A549 (cell line): ENCODE data around the gene CLECL1. TPM values are rescaled to one million over a fixed set of nuclear protein-coding genes. Genes with fewer than 3 reads are reported as not detected.

Experiments
- ATAC-seq, 2 experiments: fragments of 200-7000 bp in 1 of 2; fragments of >200 bp in 1 of 2; cut with Nextera tagmentation in 1 of 2; cut with Tn5 transposase in 1 of 2; 3 replicates each; pipeline versions ENCODE4 v1.8.0 to v1.9.1; 2018 to 2020; ENCODE audit warnings: mild to moderate bottlenecking in 1 of 2, moderate library complexity in 1 of 2
- CTCF ChIA-PET: fragments of 300-600 bp; sonication (Branson Sonifier 250); formaldehyde crosslinking; extraction: SDS; loops from one replicate; lab custom pipeline; 2021; ENCODE audit warnings: antibody characterized with exemption, inconsistent platforms; lab: Yijun Ruan, JAX
- POLR2A ChIA-PET: fragments of 350-600 bp; formaldehyde crosslinking; extraction: SDS; loops from one replicate; lab custom pipeline; 2021; ENCODE audit warnings: antibody characterized with exemption, inconsistent platforms; lab: Yijun Ruan, JAX
- DNase-seq, 2 experiments: peaks; one replicate each; pipeline versions ENCODE4 v3.0.0 to v3.0.0-alpha.2; 2011 to 2016; ENCODE audit warnings: low read depth in 1 of 2, low spot score in 1 of 2
- FAIRE-seq: peaks from 2 replicates; lab custom pipeline; 2011; peaks lifted over from hg19 to GRCh38; lab: Jason Lieb, UNC
- H3K27ac ChIP-seq, 2 experiments: fragments of >200 bp; sonication (Bioruptor Twin); formaldehyde crosslinking; 3 replicates each; pipeline ENCODE4 v1.5.1; 2016 to 2017
- H3K4me1 ChIP-seq: fragments of >200 bp; sonication (Bioruptor Twin); formaldehyde crosslinking; 3 replicates; pipeline ENCODE4 v1.6.1; 2016
- H3K4me2 ChIP-seq: fragments of >200 bp; sonication (Bioruptor Twin); formaldehyde crosslinking; 3 replicates; pipeline ENCODE4 v1.6.1; 2016
- H3K4me3 ChIP-seq: fragments of >200 bp; sonication (Bioruptor Twin); formaldehyde crosslinking; 3 replicates; pipeline ENCODE4 v1.5.1; 2016
- H3K9me3 ChIP-seq: fragments of >200 bp; sonication (Bioruptor Twin); formaldehyde crosslinking; 3 replicates; pipeline ENCODE4 v1.6.1; 2016
- CBX2 ChIP-seq: fragments of 200-600 bp; sonication (generic); IDR thresholded peaks from 2 replicates; pipeline ENCODE4 v1.6.1; 2016; ENCODE audit warnings: low read depth, mild to moderate bottlenecking, borderline replicate concordance
- CBX8 ChIP-seq: fragments of 200-600 bp; sonication (generic); IDR thresholded peaks from 2 replicates; pipeline ENCODE4 v1.6.1; 2016
- CHD2 ChIP-seq: fragments of 150-350 bp; IDR thresholded peaks from 2 replicates; pipeline ENCODE4 v1.6.1; 2014; ENCODE audit warnings: low read length; ENCODE audit not compliant: partially characterized antibody
- CTCF ChIP-seq: fragments of >200 bp; sonication (Bioruptor Twin); formaldehyde crosslinking; IDR thresholded peaks from 3 replicates; pipeline ENCODE4 v1.5.1; 2016
- EHF ChIP-seq: fragments of 250-450 bp; sonication (Bioruptor Pico); IDR thresholded peaks from 2 replicates; pipeline ENCODE4 v1.5.0; 2020; ENCODE audit warnings: mild to moderate bottlenecking
- EHMT2 ChIP-seq: fragments of 200-600 bp; sonication (generic); IDR thresholded peaks from 2 replicates; pipeline ENCODE4 v1.6.1; 2016; ENCODE audit warnings: antibody characterized with exemption, low read depth, mild to moderate bottlenecking, moderate library complexity
- FOXS1 ChIP-seq: fragments of 250-450 bp; sonication (Bioruptor Pico); IDR thresholded peaks from 2 replicates; pipeline ENCODE4 v1.5.0; 2020; ENCODE audit warnings: mild to moderate bottlenecking, moderate library complexity
- HDAC2 ChIP-seq: fragments of 200-600 bp; sonication (generic); IDR thresholded peaks from 2 replicates; pipeline ENCODE4 v1.6.1; 2016
- HEYL ChIP-seq: fragments of 250-450 bp; sonication (Bioruptor Pico); IDR thresholded peaks from 2 replicates; pipeline ENCODE4 v1.8.0; 2021; ENCODE audit warnings: mild to moderate bottlenecking, moderate library complexity
- HOXA7 ChIP-seq: fragments of 250-450 bp; sonication (Bioruptor Pico); IDR thresholded peaks from 2 replicates; pipeline ENCODE4 v1.5.0; 2020; ENCODE audit warnings: mild to moderate bottlenecking, moderate library complexity
- HOXB13 ChIP-seq: fragments of 250-450 bp; sonication (Bioruptor Pico); IDR thresholded peaks from 2 replicates; pipeline ENCODE4 v1.5.0; 2020; ENCODE audit warnings: low read depth, mild to moderate bottlenecking, moderate library complexity
- KDM1A ChIP-seq: fragments of 200-600 bp; sonication (generic); IDR thresholded peaks from 2 replicates; pipeline ENCODE4 v1.6.1; 2016; ENCODE audit warnings: low read depth, mild to moderate bottlenecking
- MAFK ChIP-seq: fragments of 450-650 bp; IDR thresholded peaks from 2 replicates; pipeline ENCODE4 v1.6.1; 2014; ENCODE audit not compliant: partially characterized antibody
- MYC ChIP-seq: IDR thresholded peaks from 2 replicates; pipeline ENCODE4 v1.6.1; 2012; ENCODE audit warnings: mild to moderate bottlenecking, inconsistent platforms, low read length, improper control_type of control experiment, borderline replicate concordance
- PHF8 ChIP-seq: fragments of 200-600 bp; sonication (generic); IDR thresholded peaks from 2 replicates; pipeline ENCODE4 v1.6.1; 2016; ENCODE audit warnings: low read depth, mild to moderate bottlenecking, antibody characterized with exemption, moderate library complexity, borderline replicate concordance
- POLR2A ChIP-seq: IDR thresholded peaks from 2 replicates; pipeline ENCODE4 v1.6.1; 2012; ENCODE audit warnings: mild to moderate bottlenecking, low read length
- RAD21 ChIP-seq, 2 experiments: fragments of >200 bp in 1 of 2; sonication (Bioruptor Twin) in 1 of 2; formaldehyde crosslinking in 1 of 2; IDR thresholded peaks in 1 of 2; conservative IDR thresholded peaks in 1 of 2; 2 replicates in 1 of 2; 3 replicates in 1 of 2; pipeline ENCODE4 v1.6.1; 2012 to 2018; ENCODE audit warnings: inconsistent platforms in 1 of 2
- RARB ChIP-seq: fragments of 250-450 bp; sonication (Bioruptor Pico); IDR thresholded peaks from 2 replicates; pipeline ENCODE4 v1.8.0; 2021; ENCODE audit warnings: mild to moderate bottlenecking, moderate library complexity
- RCOR1 ChIP-seq: fragments of 150-350 bp; IDR thresholded peaks from 2 replicates; pipeline ENCODE4 v1.6.1; 2014; ENCODE audit warnings: antibody characterized with exemption, low read length, low read depth
- RNF2 ChIP-seq: fragments of 200-600 bp; sonication (generic); IDR thresholded peaks from 2 replicates; pipeline ENCODE4 v1.6.1; 2016; ENCODE audit warnings: low read depth, mild to moderate bottlenecking, antibody characterized with exemption, moderate library complexity, borderline replicate concordance
- SMC3 ChIP-seq: fragments of >200 bp; sonication (Bioruptor Twin); formaldehyde crosslinking; IDR thresholded peaks from 3 replicates; pipeline ENCODE4 v1.6.1; 2018; ENCODE audit warnings: inconsistent platforms
- SREBF2 ChIP-seq: fragments of 450-650 bp; IDR thresholded peaks from 2 replicates; pipeline ENCODE4 v1.6.1; 2014; ENCODE audit warnings: mild to moderate bottlenecking, moderate library complexity
- TFCP2L1 ChIP-seq: fragments of 250-450 bp; sonication (Bioruptor Pico); IDR thresholded peaks from 2 replicates; pipeline ENCODE4 v1.5.0; 2021; ENCODE audit warnings: mild to moderate bottlenecking
- TP53 ChIP-seq: fragments of 250-450 bp; sonication (Bioruptor Pico); IDR thresholded peaks from 2 replicates; pipeline ENCODE4 v1.5.0; 2021; ENCODE audit warnings: mild to moderate bottlenecking, moderate library complexity
- ZFP36 ChIP-seq: fragments of 450-650 bp; IDR thresholded peaks from 2 replicates; pipeline ENCODE4 v1.6.1; 2014; ENCODE audit warnings: borderline replicate concordance; ENCODE audit not compliant: partially characterized antibody
- ZNF302 ChIP-seq: fragments of 250-450 bp; sonication (Bioruptor Pico); IDR thresholded peaks from 2 replicates; pipeline ENCODE4 v1.9.0; 2021; ENCODE audit warnings: inconsistent platforms, mild to moderate bottlenecking, moderate library complexity
- ZSCAN20 ChIP-seq: fragments of 250-450 bp; sonication (Bioruptor Pico); IDR thresholded peaks from 2 replicates; pipeline ENCODE4 v1.8.0; 2022; ENCODE audit warnings: mild to moderate bottlenecking, moderate library complexity
- WGBS: methylation state at CpG from one replicate; pipeline ENCODE4 v1.1.6; 2017; ENCODE audit errors: missing lambda C conversion rate; 5-methylcytosine and 5-hydroxymethylcytosine counted together
- polyA plus RNA-seq, 4 experiments: library from polyadenylated mRNA; depleted of rRNA in 3 of 4; stranded (reverse); fragments of >200 nt; fragmentation: RNase III in 1 of 4; extraction: RNeasy Plus Mini Kit Qiagen cat#74134 plus additional on column Dnase treatment in 1 of 4; gene quantifications; 2 replicates in 3 of 4; 3 replicates in 1 of 4; pipeline ENCODE4 v1.2.3, GENCODE V29; 2011 to 2017
- TF ChIP-seq, protein P1 (sequence below): fragments of 450-650 bp; IDR thresholded peaks from 2 replicates; pipeline ENCODE4 v1.6.1; 2014; ENCODE audit warnings: antibody characterized with exemption

The CLECL1 gene
- polyA plus RNA-seq, 2 of the 4 experiments (the other 2 are of a cell fraction), result not detected

GRCh38 chr12:9752145-9752933 is 19.4 kb upstream of the CLECL1 start:
- FAIRE-seq (no peak), ATAC-seq (no peak)
- CTCF ChIA-PET, result interaction anchor here (0.7 to 6.0 kb wide), 9 partner anchors 9 to 387 kb away, joined by 3 to 41 read pairs (median 7); partner anchors contain the start of gene CD69

DNA sequence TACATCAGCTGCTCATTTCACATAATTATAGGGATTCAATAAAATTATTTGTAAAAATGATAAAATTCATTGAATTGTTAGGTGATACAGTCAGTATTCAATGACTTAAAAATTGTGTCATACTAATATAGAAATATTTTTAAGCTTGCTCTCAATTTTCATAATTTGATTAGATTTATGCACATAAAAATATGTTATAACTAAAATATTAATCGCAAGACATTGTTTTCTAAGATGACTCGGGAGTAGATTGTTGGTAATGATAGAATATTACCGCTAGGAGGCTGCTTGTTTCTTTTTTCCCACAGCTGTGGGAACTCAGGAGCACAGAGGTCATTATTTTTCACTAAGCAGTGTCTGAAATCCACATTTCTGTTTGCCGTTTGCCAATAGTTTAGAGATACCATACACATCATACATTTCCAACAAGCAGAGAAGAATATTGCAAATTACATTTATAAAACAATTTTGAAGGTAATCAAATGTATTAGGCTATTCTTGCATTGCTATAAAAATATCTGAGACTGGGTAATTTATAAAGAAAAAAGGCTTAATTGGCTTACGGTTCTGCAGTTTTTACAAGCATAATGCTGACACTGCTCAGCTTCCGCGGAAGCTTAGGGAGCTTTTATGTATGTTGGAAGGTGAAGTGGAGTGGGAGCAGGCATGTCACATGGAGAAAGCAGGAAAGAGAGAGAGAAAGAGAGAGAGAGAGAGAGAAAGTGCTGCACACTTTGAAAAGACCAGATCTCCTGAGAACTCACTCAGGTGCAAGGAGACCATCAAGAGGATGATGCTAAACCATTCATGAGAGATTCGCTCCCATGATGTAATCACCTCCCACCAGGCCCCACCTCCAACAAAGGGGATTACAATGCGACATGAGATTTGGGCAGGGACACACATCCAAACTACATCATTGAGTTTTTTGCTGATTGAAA is 18.6 kb upstream of the CLECL1 start:
- Histone ChIP-seq H3K4me3 (0 out of 3 replicates have a peak overlapping the region, but pooled peaks have one; percentile 16), H3K4me1 (0 out of 3 replicates have a peak, but pooled peaks cover 3% of the 10 kb centered on the region), H3K9me3 (no peaks in the 10 kb centered on the region), H3K4me2 (peak overlapping the region; percentile 78)
- ATAC-seq (peak; percentile 67 to 83; a peak in 4 of 6 replicates), FAIRE-seq (no peak), DNase-seq (peak; percentile 36 to 45)
- POLR2A ChIA-PET, result no interaction called here
- no peak for TF ChIP-seq TFCP2L1 (CRISPR knock-in tag)
- TF ChIP-seq ZFP36, result no peak
- no peak for TF ChIP-seq PHF8
- TF ChIP-seq RAD21 (conservative IDR thresholded peaks at IDR 0.05 in 1 of 2, IDR thresholded peaks at IDR 0.05 in 1 of 2), result peak in 1 of 2 experiments; percentile 27; a peak in 1 of 5 replicates
- no peak for TF ChIP-seq MAFK
- no peak for TF ChIP-seq ZNF302 (CRISPR knock-in tag)
- TF ChIP-seq HDAC2, result no peak
- TF ChIP-seq ZSCAN20 (CRISPR knock-in tag), result no peak
- no peak for TF ChIP-seq HEYL
- TF ChIP-seq CTCF, result no peak; the same call in 2 of the 3 replicates
- TF ChIP-seq TP53 (CRISPR knock-in tag), result no peak
- no peak for TF ChIP-seq RCOR1
- no peak for TF ChIP-seq CHD2
- no peak for TF ChIP-seq HOXA7 (CRISPR knock-in tag)
- no peak for TF ChIP-seq EHF (CRISPR knock-in tag)
- TF ChIP-seq EHMT2, result no peak
- TF ChIP-seq SMC3, result peak; percentile 24; the same call in 1 of the 3 replicates
- TF ChIP-seq, all 56 proteins: peak for 2
- WGBS, result 38% methylated on average over 9 of the region's 9 CpGs
- CTCF ChIA-PET, result interaction anchor here (0.7 to 6.0 kb wide), 37 partner anchors 9 to 438 kb away, joined by 3 to 41 read pairs (median 5); partner anchors contain the start of genes CD69, CLEC12B, CLEC2A and CLECL1
- H3K27ac ChIP-seq, result no peak overlapping the region

More at GRCh38 chr12:9752145-9752933, 19.4 kb upstream of the CLECL1 start:
- DNase-seq, result no peak
- 56% methylated on average over 2 of the region's 2 CpGs for WGBS
- Histone ChIP-seq H3K4me2 (no peak overlapping the region), H3K4me3 (no peak overlapping the region), H3K4me1 (0 out of 3 replicates have a peak, but pooled peaks cover 3% of the 10 kb centered on the region), H3K27ac (no peak overlapping the region), H3K9me3 (no peaks in the 10 kb centered on the region)
- POLR2A ChIA-PET, result no interaction called here
- no peak for TF ChIP-seq HOXB13 (CRISPR knock-in tag)
- TF ChIP-seq FOXS1, result no peak
- no peak for TF ChIP-seq POLR2A
- TF ChIP-seq SREBF2, result no peak
- no peak for TF ChIP-seq ZSCAN20 (CRISPR knock-in tag)
- TF ChIP-seq, protein P1, sequence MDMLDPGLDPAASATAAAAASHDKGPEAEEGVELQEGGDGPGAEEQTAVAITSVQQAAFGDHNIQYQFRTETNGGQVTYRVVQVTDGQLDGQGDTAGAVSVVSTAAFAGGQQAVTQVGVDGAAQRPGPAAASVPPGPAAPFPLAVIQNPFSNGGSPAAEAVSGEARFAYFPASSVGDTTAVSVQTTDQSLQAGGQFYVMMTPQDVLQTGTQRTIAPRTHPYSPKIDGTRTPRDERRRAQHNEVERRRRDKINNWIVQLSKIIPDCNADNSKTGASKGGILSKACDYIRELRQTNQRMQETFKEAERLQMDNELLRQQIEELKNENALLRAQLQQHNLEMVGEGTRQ, result no peak
- no peak for TF ChIP-seq KDM1A
- TF ChIP-seq RNF2, result no peak
- TF ChIP-seq PHF8, result no peak
- no peak for TF ChIP-seq CTCF
- no peak for TF ChIP-seq MYC
- TF ChIP-seq CBX2, result no peak
- no peak for TF ChIP-seq HOXA7 (CRISPR knock-in tag)
- no peak for TF ChIP-seq RARB (CRISPR knock-in tag)
- no peak for TF ChIP-seq CBX8
- TF ChIP-seq, all 56 proteins: peak for 0
